ENCODE measurements around the gene TMEM62.
"Not testable (repeated sequence)": the region's sequence is repeated elsewhere in the genome, so short reads cannot be mapped to it uniquely, and the experiment has no call there.

TMEM62 gene

DNA sequence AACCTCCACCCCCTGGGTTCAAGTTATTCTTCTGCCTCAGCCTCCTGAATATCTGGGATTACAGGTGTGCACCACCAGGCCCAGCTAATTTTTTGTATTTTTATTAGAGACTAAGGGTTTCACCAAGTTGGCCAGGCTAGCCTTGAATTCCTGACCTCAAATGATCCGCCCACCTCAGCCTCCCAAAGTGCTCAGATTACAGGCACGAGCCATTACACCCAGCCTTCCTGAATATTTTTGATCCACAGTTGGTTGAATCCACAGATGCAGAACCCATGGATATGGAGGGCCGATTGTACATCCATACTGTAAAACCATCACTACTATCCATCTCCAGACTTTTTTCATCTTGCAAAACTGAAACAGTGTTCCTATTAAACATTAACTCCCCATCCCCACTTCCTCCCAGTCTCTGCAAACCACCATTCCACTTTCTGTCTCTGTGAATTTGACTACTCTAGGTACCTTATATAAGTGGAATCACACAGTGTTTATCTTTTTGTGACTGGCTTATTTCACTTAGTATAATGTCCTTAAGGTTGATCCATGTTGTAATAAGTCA lies 8.2 kb upstream of the TMEM62 start:
- DNase-seq (ENCODE audit: low spot score): no peak

DNA sequence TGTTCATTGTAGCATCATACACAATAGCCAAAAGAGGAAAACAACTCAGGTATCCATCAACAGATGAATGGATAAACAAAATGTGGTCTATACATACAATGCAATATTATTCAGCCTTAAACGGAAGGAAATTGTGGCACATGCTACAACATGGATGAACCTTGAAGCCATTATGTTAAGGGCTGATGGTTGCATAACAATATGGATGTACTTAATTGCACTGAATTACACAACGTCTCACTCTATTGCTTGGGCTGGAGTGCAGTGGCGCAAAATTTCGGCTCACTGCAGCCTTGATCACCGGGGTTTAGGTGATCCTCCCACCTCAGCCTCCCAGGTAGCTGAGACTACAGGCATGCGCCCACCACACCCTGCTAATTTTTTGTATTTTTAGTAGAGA lies 7.0 kb upstream of the TMEM62 start:
- no peak for DNase-seq (ENCODE audit: low spot score)

DNA sequence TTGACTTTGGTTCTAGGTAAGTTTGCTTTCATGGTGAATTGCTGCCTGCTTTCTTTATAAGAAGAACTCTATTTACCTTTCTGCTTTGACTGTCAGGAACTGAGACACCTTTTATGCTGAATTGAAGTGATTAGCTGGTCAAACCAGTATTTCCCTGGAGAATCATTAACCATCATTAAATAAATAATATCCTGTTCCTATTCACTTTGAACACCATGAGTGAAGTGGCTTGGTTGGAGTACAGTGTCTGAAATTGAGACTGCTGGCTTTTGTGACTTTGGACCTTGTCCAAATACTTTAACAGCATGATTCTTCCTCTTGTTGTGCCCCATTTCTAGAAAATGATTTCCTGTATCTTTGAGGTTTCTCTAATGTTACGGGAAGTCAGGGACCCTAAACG lies 5.6 kb upstream of the TMEM62 start:
- DNase-seq (ENCODE audit: low spot score): no peak

DNA sequence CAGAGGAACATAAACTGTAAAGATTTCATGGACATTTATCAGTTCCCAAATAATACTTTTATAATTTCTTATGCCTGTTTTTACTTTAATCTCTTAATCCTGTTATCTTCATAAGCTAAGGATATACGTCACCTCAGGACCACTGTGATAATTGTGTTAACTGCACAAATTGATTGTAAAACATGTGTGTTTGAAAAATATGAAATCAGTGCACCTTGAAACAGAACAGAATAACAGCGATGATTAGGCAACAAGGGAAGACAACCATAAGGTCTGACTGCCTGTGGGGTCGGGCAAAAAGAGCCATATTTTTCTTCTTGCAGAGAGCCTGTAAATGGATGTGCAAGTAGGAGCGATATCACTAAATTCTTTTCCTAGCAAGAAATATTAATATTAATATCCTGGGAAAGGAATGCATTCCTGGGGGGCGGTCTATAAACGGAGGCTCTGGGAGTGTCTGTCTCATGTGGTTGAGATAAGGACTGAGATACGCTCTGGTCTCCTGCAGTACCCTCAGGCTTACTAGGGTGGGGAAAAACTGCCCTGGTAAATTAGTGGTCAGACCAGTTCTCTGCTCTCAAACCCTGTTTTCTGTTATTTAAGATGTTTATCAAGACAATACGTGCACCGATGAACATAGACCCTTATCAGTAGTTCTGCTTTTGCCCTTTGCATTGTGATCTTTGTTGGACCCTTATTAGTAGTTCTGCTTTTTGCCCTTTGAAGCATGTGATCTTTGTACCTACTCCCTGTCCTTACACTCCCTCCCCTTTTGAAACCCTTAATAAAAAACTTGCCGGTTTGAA lies 5.0 kb upstream of the TMEM62 start:
- not testable (repeated sequence) for DNase-seq (ENCODE audit: low spot score)

DNA sequence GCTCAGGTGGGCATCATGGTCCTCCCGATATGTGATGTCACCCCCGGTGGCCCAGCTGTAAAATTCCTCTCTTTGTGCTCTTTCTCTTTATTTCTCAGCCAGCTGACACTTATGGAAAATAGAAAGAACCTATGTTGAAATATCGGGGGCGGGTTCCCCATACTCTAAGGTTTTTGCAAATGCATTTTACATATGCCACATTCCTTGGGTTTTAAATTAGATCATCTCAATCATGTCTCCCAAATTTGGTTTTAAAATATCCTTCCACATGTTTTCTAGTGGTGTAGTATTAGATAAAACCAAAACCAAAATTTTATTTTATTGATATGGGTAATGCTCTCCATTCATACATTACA lies 4.4 kb upstream of the TMEM62 start:
- DNase-seq (ENCODE audit: low spot score): no peak

GRCh38 chr15:43132830-43133429 lies 456 bp upstream of the TMEM62 start:
- DNase-seq (ENCODE audit: low spot score): no peak

GRCh38 chr15:43134157-43134635 lies 810 bp downstream of the TMEM62 start:
- DNase-seq (ENCODE audit: low spot score): peak; percentile 20

GRCh38 chr15:43135351-43135750 lies 2.0 kb downstream of the TMEM62 start:
- DNase-seq (ENCODE audit: low spot score): no peak

- DNase-seq (ENCODE audit: low spot score): no peak
These were observed 10.0 kb downstream of the TMEM62 start for GRCh38 chr15:43143203-43143941.

DNA sequence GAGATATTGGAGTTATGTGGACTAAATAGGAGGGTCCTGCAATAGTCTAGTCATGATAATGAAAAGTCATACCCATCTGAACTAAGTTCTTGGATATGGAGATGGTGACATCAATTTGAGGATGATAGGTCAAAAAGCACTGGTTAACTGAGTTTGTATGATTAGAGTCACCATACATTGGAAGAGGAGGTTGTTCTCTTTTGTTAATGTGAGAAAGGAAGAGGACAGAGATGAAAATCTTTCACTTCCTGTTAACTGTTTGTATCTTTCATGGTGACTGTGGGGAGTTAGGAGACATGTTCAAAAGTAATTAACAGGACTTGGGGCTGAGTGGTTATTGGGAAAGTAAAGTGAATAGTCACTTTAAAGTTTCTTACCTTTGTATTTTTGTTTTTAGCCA lies 11.1 kb downstream of the TMEM62 start:
- DNase-seq (ENCODE audit: low spot score): no peak

- DNase-seq (ENCODE audit: low spot score): no peak
These were observed 12.8 kb downstream of the TMEM62 start for GRCh38 chr15:43146184-43146583.

DNA sequence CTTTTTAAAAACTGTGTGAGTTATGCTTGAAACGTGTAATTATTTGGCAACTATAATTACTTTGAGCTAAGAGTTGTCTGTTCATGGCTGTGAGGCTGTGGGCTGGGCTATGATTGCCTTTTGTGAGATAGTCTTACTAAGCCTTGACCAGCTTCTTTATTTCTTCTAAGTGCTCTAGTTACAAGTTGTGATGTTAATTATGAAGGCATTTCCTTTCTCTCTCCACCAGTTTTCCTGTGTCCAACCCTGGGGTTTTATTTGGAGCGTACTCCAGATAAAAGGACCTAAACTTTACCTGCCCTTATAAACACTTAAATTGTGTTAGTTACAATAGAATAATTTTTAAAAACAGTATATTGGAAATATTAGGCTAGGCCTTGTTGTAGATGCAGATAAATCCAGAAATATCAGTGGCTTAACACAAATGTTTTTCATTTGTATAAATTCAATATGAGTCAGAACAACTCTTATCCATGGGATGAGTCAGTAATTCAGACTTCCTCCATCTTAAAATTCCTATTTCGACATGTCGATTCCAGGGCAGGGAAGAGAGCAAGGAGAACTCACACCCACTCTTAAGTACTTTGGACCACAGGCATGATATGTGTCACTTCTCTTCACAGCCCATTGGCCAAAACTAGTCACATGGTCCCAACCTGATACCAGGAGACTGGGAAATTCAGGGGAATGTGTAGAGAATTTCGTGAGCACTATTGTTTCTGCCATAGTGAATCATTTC lies 17.0 kb downstream of the TMEM62 start:
- no peak for DNase-seq (ENCODE audit: low spot score)

- DNase-seq (ENCODE audit: low spot score): peak; percentile 43
These were observed 18.3 kb downstream of the TMEM62 start for GRCh38 chr15:43151688-43152087.

- DNase-seq (ENCODE audit: low spot score): no peak
These were observed 19.9 kb downstream of the TMEM62 start for GRCh38 chr15:43153269-43153668.

DNA sequence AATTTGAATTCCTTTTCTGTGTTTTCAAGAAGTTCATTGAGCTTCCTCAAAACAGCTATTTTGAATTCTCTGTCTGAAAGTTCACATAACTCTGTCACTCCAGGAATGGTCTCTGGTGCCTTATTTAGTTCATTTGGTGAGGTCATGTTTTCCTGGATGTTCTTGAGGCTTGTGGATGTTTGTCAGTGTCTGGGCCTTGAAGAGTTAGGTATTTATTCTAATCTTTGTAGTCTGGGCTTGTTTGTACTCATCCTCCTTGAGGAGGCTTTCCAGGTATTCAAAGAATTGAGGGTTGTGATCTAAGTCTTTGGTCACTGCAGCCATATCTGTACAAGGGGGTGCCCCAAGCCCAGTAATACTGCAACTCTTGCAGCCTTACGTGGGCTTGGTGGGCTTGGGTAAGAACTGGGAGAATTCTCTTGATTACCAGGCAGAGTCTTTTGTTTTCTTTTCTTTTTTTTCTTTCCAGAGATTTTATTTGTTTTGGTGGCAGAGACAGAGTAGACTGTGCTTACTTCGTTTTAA lies 32.5 kb downstream of the TMEM62 start:
- DNase-seq (ENCODE audit: low spot score): no peak

GRCh38 chr15:43167261-43167660 lies 33.9 kb downstream of the TMEM62 start:
- not testable (repeated sequence) for DNase-seq (ENCODE audit: low spot score)

DNA sequence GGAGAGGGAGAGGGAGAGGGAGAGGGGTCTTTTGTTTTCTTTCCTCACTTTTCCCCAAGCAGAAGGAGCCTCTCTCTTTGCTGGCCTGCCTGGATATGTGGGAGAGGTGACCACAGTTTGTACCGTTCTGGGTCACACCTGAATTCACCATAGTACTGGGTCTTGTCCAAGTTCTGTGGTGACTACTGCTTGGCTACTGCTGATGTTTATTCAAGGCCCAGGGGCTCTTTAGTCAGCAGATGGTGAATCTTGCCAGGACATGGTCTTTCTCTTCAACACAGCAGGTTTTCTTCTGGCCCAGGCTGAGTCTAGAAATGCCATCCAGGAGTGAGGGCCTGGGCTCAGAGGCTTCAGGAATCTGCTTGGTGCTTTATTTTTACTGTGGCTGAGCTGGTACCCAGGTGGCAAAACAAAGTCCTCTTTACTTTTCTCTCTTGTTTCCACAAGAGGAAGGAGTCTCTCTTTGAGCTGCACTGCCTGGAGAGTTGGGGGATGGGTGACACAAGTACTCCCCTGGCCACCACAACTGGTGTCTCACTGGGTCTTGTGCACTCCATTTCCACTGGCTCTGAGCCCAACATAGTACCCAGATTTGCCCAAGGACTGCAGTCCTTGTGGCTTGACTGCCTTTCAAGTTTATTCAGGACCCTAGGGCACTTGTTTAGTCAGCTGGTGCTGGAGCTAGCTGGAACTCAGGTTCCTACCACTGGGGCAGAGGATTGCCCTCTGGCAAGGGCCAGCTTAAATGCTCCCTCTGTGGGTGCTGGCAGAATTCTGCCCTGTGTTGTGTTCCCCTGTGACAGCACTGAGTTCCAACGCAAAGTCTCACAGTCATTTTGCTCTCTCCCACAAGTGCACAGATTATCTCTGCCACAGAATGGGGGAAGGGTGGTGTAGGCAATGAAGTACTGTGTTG lies 35.1 kb downstream of the TMEM62 start:
- no peak for DNase-seq (ENCODE audit: low spot score)

GRCh38 chr15:43169888-43170287 lies 36.5 kb downstream of the TMEM62 start:
- no peak for DNase-seq (ENCODE audit: low spot score)

DNA sequence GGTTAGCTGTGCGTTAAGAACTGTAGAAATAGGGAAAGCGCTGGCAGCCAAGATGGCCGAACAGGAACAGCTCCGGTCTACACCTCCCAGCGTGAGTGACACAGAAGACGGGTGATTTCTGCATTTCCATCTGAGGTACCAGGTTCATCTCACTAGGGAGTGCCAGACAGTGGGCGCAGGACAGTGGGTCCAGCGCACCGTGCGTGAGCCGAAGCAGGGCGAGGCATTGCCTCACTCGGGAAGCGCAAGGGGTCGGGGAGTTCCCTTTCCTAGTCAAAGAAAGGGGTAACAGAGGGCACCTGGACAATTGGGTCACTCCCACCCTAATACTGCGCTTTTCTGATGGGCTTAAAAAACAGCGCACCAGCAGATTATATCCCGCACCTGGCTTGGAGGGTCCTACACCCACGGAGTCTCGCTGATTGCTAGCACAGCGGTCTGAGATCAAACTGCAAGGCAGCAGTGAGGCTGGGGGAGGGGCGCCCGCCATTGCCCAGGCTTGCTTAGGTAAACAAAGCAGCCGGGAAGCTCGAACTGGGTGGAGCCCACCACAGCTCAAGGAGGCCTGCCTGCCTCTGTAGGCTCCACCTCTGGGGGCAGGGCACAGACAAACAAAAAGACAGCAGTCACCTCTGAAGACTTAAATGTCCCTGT lies 42.4 kb downstream of the TMEM62 start:
- DNase-seq (ENCODE audit: low spot score): not testable (repeated sequence)

GRCh38 chr15:43177147-43177546 lies 43.8 kb downstream of the TMEM62 start:
- not testable (repeated sequence) for DNase-seq (ENCODE audit: low spot score)

Data from CD4-positive, alpha-beta T cell treated with Interleukin-2 at 100 ng/mL for 4 hours (primary cell).